OCI-LY3 (cell line): Measurements from ENCODE around the gene POP4.

ENCODE experiments used
- H2AFZ ChIP-seq: fragments of 200-600, 300-600 bp; shearing (Covaris generic); 2 replicates; pipeline ENCODE4 v1.6.0; 2014; ENCODE audit warnings: antibody characterized with exemption, low read depth, low read length
- H3K27ac ChIP-seq: fragments of 200-600, 300-600 bp; sonication (generic); 2 replicates; pipeline ENCODE4 v1.5.1; 2014; ENCODE audit warnings: mild to moderate bottlenecking, low read length, moderate library complexity, mixed read lengths
- H3K27me3 ChIP-seq: fragments of 200-600, 300-600 bp; sonication (generic); 2 replicates; pipeline ENCODE4 v1.6.1; 2014; ENCODE audit warnings: low read depth, low read length, mixed read lengths
- H3K36me3 ChIP-seq: fragments of 200-600, 300-600 bp; sonication (generic); replicated peaks from 2 replicates; pipeline ENCODE3; 2014; ENCODE audit warnings: low read depth, low read length, mixed read lengths
- H3K4me1 ChIP-seq: fragments of 300-600, 200-600 bp; sonication (generic); 2 replicates; pipeline ENCODE4 v1.6.1; 2014; ENCODE audit warnings: low read length, mixed read lengths
- H3K4me2 ChIP-seq: fragments of 200-600, 300-600 bp; sonication (generic); 2 replicates; pipeline ENCODE4 v1.6.1; 2014; ENCODE audit warnings: low read length, mixed read lengths
- H3K4me3 ChIP-seq: fragments of 300-600, 200-600 bp; sonication (generic); 2 replicates; pipeline ENCODE4 v1.5.1; 2014; ENCODE audit warnings: antibody characterized with exemption, mild to moderate bottlenecking, low read length, moderate library complexity
- H3K79me2 ChIP-seq: fragments of 300-600, 200-600 bp; shearing (Covaris generic); 2 replicates; pipeline ENCODE4 v1.6.1; 2014; ENCODE audit warnings: mild to moderate bottlenecking, low read length, mixed read lengths
- H3K9ac ChIP-seq: fragments of 300-600, 200-600 bp; shearing (Covaris generic); 2 replicates; pipeline ENCODE4 v1.6.0; 2014; ENCODE audit warnings: mild to moderate bottlenecking, low read length, moderate library complexity
- H3K9me3 ChIP-seq: fragments of 200-600, 300-600 bp; shearing (Covaris generic); 2 replicates; pipeline ENCODE4 v1.6.1; 2014; ENCODE audit warnings: low read length, mixed read lengths; ENCODE audit not compliant: insufficient read depth
- H4K20me1 ChIP-seq: fragments of 200-600, 300-600 bp; sonication (generic); 2 replicates; pipeline ENCODE4 v1.6.1; 2016; ENCODE audit warnings: low read length, mixed read lengths; ENCODE audit not compliant: insufficient read depth
- EZH2phosphoT487 ChIP-seq: fragments of 200-600 bp; shearing (Covaris generic); IDR thresholded peaks from 2 replicates; pipeline ENCODE4 v1.6.1; 2018; ENCODE audit warnings: antibody characterized with exemption, mixed run types, low read depth
- TF ChIP-seq, protein P1 (sequence below): fragments of 200-600, 300-600 bp; sonication (generic); IDR thresholded peaks from 2 replicates; pipeline ENCODE4 v1.5.1; 2014; ENCODE audit warnings: antibody characterized with exemption, low read length, low read depth

The POP4 gene

GRCh38 chr19:29579308-29579910, 26.7 kb upstream of the POP4 start:
- no peak overlapping the region for H3K4me3 ChIP-seq
- peaks cover 24% of the 10 kb centered on the region for H3K4me1 ChIP-seq
- H3K36me3 ChIP-seq: no peaks in the 10 kb centered on the region
- peaks cover 29% of the 10 kb centered on the region for H3K27me3 ChIP-seq
- no peak overlapping the region for H2AFZ ChIP-seq
- H3K79me2 ChIP-seq: no peaks in the 10 kb centered on the region
- H3K9me3 ChIP-seq: no peaks in the 10 kb centered on the region
- no peak for TF ChIP-seq EZH2phosphoT487
- TF ChIP-seq, protein P1, sequence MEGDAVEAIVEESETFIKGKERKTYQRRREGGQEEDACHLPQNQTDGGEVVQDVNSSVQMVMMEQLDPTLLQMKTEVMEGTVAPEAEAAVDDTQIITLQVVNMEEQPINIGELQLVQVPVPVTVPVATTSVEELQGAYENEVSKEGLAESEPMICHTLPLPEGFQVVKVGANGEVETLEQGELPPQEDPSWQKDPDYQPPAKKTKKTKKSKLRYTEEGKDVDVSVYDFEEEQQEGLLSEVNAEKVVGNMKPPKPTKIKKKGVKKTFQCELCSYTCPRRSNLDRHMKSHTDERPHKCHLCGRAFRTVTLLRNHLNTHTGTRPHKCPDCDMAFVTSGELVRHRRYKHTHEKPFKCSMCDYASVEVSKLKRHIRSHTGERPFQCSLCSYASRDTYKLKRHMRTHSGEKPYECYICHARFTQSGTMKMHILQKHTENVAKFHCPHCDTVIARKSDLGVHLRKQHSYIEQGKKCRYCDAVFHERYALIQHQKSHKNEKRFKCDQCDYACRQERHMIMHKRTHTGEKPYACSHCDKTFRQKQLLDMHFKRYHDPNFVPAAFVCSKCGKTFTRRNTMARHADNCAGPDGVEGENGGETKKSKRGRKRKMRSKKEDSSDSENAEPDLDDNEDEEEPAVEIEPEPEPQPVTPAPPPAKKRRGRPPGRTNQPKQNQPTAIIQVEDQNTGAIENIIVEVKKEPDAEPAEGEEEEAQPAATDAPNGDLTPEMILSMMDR: no peak
- no peak overlapping the region for H3K27ac ChIP-seq
- no peaks in the 10 kb centered on the region for H4K20me1 ChIP-seq
- H3K9ac ChIP-seq: no peak overlapping the region
- no peak overlapping the region for H3K4me2 ChIP-seq

- Histone ChIP-seq H3K79me2 (no peaks in the 10 kb centered on the region), H3K4me1 (peaks cover 17% of the 10 kb centered on the region), H3K4me2 (no peak overlapping the region), H4K20me1 (no peaks in the 10 kb centered on the region), H2AFZ (no peak overlapping the region), H3K27ac (no peak overlapping the region), H3K27me3 (peaks cover 26% of the 10 kb centered on the region), H3K4me3 (no peak overlapping the region), H3K9ac (no peak overlapping the region), H3K9me3 (no peaks in the 10 kb centered on the region), H3K36me3 (no peaks in the 10 kb centered on the region)
- TF ChIP-seq, protein P1: no peak
- no peak for TF ChIP-seq EZH2phosphoT487
These were observed 24.7 kb upstream of the POP4 start for GRCh38 chr19:29581398-29581797.

GRCh38 chr19:29583196-29583999, 22.7 kb upstream of the POP4 start:
- Histone ChIP-seq H4K20me1 (no peaks in the 10 kb centered on the region), H3K4me3 (no peak overlapping the region), H3K9me3 (no peaks in the 10 kb centered on the region), H2AFZ (no peak overlapping the region), H3K27me3 (peaks cover 39% of the 10 kb centered on the region), H3K79me2 (no peaks in the 10 kb centered on the region), H3K4me1 (peaks cover 3% of the 10 kb centered on the region; the same call in 1 of the 2 replicates), H3K27ac (no peak overlapping the region), H3K9ac (no peak overlapping the region), H3K36me3 (no peaks in the 10 kb centered on the region), H3K4me2 (no peak overlapping the region)
- no peak for TF ChIP-seq EZH2phosphoT487
- TF ChIP-seq, protein P1: no peak

DNA sequence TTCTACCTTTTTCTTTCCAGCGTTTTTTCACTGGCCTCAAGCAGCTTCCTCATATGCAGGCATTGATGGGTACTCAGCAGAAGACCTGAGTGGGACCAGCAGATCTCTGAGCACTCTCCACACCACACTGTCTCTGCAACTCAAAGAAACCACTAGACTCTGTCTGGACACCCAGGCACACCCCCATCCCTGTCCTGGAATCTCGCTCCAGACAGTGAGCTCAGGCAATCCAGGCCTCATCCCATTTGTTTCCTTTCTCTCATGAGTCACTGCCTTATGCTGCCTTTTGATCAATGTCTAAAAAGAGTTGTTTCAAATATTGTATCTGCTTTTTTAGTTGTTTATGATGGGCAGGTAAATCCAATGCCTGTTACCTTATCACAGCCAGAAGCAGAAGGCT, 19.7 kb upstream of the POP4 start:
- H3K27ac ChIP-seq: no peak overlapping the region
- TF ChIP-seq, protein P1: no peak
- TF ChIP-seq EZH2phosphoT487: no peak
- no peak overlapping the region for H2AFZ ChIP-seq
- no peak overlapping the region for H3K4me2 ChIP-seq
- peaks cover 58% of the 10 kb centered on the region for H3K27me3 ChIP-seq
- no peaks in the 10 kb centered on the region for H3K9me3 ChIP-seq
- H4K20me1 ChIP-seq: no peaks in the 10 kb centered on the region
- no peak overlapping the region for H3K4me3 ChIP-seq
- no peak overlapping the region for H3K9ac ChIP-seq
- peaks cover 3% of the 10 kb centered on the region; the same call in 1 of the 2 replicates for H3K4me1 ChIP-seq
- no peaks in the 10 kb centered on the region for H3K79me2 ChIP-seq
- H3K36me3 ChIP-seq: no peaks in the 10 kb centered on the region
